Measurements from ENCODE around the gene USP12.

GRCh38 chr13:27148900-27149299, 22.7 kb downstream of the USP12 start:
- TF ChIP-seq CTCF (IDR thresholded peaks at IDR 0.05): no peak
- no peak for TF ChIP-seq POLR2A (IDR thresholded peaks at IDR 0.05)

Data from tibial nerve (tissue), 3 donors.